CD4-positive, alpha-beta memory T cell (primary cell): ENCODE results near the gene SUMF1. TPM values are rescaled to one million over a fixed set of nuclear protein-coding genes. Genes with fewer than 3 reads are reported as not detected.

Source experiments
- CTCF ChIA-PET: fragments of 350-600 bp; sonication (Branson Sonifier 250); formaldehyde crosslinking; loops from one replicate; lab custom pipeline; 2021; ENCODE audit warnings: inconsistent platforms; ENCODE audit not compliant: partially characterized antibody; lab: Charles Lee
- POLR2A ChIA-PET: fragments of 350-600 bp; sonication (Branson Sonifier 250); formaldehyde crosslinking; loops from one replicate; lab custom pipeline; 2021; ENCODE audit not compliant: partially characterized antibody; lab: Charles Lee
- DNase-seq, 5 donors: peaks; one replicate each; pipeline versions ENCODE4 v3.0.0 to v3.0.0-alpha.2; 2020 to 2022; ENCODE audit warnings: mixed read lengths in 1 of 5
- H3K27ac ChIP-seq: one replicate; pipeline ENCODE4 v1.7.0; 2013; ENCODE audit warnings: low read depth, low read length
- H3K27me3 ChIP-seq: 2 replicates; pipeline ENCODE4 v1.7.0; 2013; ENCODE audit warnings: mild to moderate bottlenecking, low read length, moderate library complexity; ENCODE audit not compliant: insufficient read depth
- H3K36me3 ChIP-seq: 2 replicates; pipeline ENCODE4 v1.7.0; 2013; ENCODE audit warnings: mild to moderate bottlenecking, low read length, moderate library complexity; ENCODE audit not compliant: insufficient read depth
- H3K4me1 ChIP-seq: 2 replicates; pipeline ENCODE4 v1.7.0; 2013; ENCODE audit warnings: mild to moderate bottlenecking, low read length, moderate library complexity; ENCODE audit not compliant: insufficient read depth
- H3K4me3 ChIP-seq, 2 donors: one replicate each; pipeline ENCODE4 v1.7.0; 2013; ENCODE audit warnings: low read length in 2 of 2, mild to moderate bottlenecking in 1 of 2
- H3K9me3 ChIP-seq, 2 donors: one replicate each; pipeline ENCODE4 v1.7.0; 2013; ENCODE audit warnings: low read length in 2 of 2, control low read depth in 1 of 2; ENCODE audit not compliant: control insufficient read depth in 1 of 2
- H3K27ac Mint-ChIP-seq, 7 donors: one replicate each; pipeline ENCODE4 v1.8.0; 2020 to 2021; ENCODE audit warnings: mixed read lengths in 7 of 7, mild to moderate bottlenecking in 6 of 7, inconsistent platforms in 3 of 7, moderate library complexity in 3 of 7
- H3K27me3 Mint-ChIP-seq, 2 donors: one replicate each; pipeline ENCODE4 v1.8.0; 2020 to 2021; ENCODE audit warnings: mixed read lengths in 2 of 2
- H3K36me3 Mint-ChIP-seq, 2 donors: one replicate each; pipeline ENCODE4 v1.8.0; 2020 to 2021; ENCODE audit warnings: mixed read lengths in 2 of 2, inconsistent platforms in 1 of 2, mild to moderate bottlenecking in 1 of 2
- H3K4me1 Mint-ChIP-seq, 4 donors: one replicate each; pipeline ENCODE4 v1.8.0; 2020 to 2021; ENCODE audit warnings: mixed read lengths in 4 of 4, mild to moderate bottlenecking in 1 of 4
- H3K4me3 Mint-ChIP-seq, 8 donors: one replicate each; pipeline ENCODE4 v1.8.0; 2020 to 2021; ENCODE audit warnings: mixed read lengths in 8 of 8, mild to moderate bottlenecking in 7 of 8, moderate library complexity in 6 of 8, inconsistent platforms in 3 of 8
- H3K9me3 Mint-ChIP-seq, 8 donors: one replicate each; pipeline ENCODE4 v1.8.0; 2020 to 2021; ENCODE audit warnings: mixed read lengths in 8 of 8, mild to moderate bottlenecking in 5 of 8, inconsistent platforms in 3 of 8, moderate library complexity in 1 of 8
- intact Hi-C: fragments of 100-400 bp; cut with micrococcal nuclease; formaldehyde crosslinking; loops from one replicate; pipeline ENCODE4 v1.15.1; 2023
- polyA plus RNA-seq, 2 donors: library from polyadenylated mRNA; unstranded; fragments of 300-500 nt; fragmentation: Illumina TruSeq; gene quantifications; one replicate each; pipeline ENCODE4 v1.2.3, GENCODE V29; 2021
- total RNA-seq, 2 experiments: library from RNA; stranded (reverse); gene quantifications; one replicate each; pipeline ENCODE4 v1.2.3, GENCODE V29; 2021

The SUMF1 gene
- total and polyA plus RNA-seq, 4 experiments from 2014 or later, result 13.9 to 38.3 (median 22.3) TPM

DNA sequence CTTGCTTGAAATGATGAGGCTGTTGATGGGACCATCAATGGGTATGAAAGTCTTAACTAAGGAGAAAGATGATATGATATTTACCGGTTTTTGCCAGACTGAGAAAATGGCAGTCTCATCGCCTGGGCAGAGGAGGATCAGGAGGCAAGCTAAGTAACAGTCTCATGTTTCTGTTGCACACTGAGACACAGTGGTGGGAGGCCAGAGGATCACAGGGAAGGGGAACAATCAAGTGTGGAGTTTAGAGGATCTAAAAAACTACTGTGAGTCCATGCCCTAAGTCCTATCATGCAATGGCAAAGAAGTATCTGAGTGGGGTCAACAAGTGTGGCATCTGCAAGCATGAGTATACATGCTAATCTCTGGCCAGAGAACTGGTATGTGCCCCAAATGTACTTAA, 62.2 kb downstream of the SUMF1 start:
- H3K27ac Mint-ChIP-seq, result no peak overlapping the region
- POLR2A ChIA-PET, result no interaction called here
- peaks cover 56 to 57% of the 10 kb centered on the region in 2 donors for H3K36me3 Mint-ChIP-seq
- H3K4me1 Mint-ChIP-seq, result peaks cover 10 to 23% (median 15%) of the 10 kb centered on the region in 4 donors
- intact Hi-C loops, result no loop called here
- CTCF ChIA-PET, result no interaction called here
- no peaks in the 10 kb centered on the region for H3K9me3 Mint-ChIP-seq
- Histone ChIP-seq H3K4me3 (no peak overlapping the region), H3K9me3 (no peaks in the 10 kb centered on the region), H3K4me1 (peaks cover 8% of the 10 kb centered on the region), H3K27me3 (no peaks in the 10 kb centered on the region), H3K36me3 (peaks cover 5% of the 10 kb centered on the region), H3K27ac (no peak overlapping the region)
- H3K4me3 Mint-ChIP-seq, result no peak overlapping the region
- no peak for DNase-seq
- H3K27me3 Mint-ChIP-seq, result no peaks in the 10 kb centered on the region

DNA sequence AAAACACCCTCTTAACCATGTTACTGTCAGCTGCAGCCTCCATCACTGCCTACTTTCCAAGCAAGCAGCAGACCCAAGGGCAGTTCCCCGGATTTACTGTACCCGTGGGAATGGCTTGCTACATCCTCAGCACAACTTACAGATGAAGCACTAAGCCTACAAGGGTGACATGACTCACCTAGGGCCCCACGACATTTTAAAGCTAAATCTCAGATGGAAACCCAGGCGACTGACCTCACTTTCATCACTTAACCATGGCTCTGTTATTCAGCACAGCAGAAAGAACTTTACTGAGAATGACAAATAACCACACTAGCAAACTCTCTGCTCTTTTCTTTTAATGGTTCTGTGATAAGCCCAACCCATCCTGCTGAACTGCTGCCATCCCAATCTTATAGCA, 65.6 kb downstream of the SUMF1 start:
- intact Hi-C loops, result no loop called here
- CTCF ChIA-PET, result no interaction called here
- H3K36me3 Mint-ChIP-seq, result peaks cover 52 to 55% of the 10 kb centered on the region in 2 donors

GRCh38 chr3:4399476-4399875, 67.6 kb downstream of the SUMF1 start:
- Histone ChIP-seq H3K27me3 (no peaks in the 10 kb centered on the region), H3K27ac (no peak overlapping the region), H3K4me3 (no peak overlapping the region), H3K4me1 (peaks cover 7% of the 10 kb centered on the region), H3K9me3 (no peaks in the 10 kb centered on the region), H3K36me3 (no peaks in the 10 kb centered on the region)
- H3K27ac Mint-ChIP-seq, result peak overlapping the region in 1 of 7 donors; percentile 35
- intact Hi-C loops, result no loop called here
- no peak overlapping the region for H3K4me3 Mint-ChIP-seq
- POLR2A ChIA-PET, result interaction anchor here (0.7 kb wide), 1 partner anchor 14 kb away, joined by 3 read pairs; no protein-coding TSS in a partner anchor
- H3K9me3 Mint-ChIP-seq, result no peaks in the 10 kb centered on the region
- peaks cover 54 to 65% of the 10 kb centered on the region in 2 donors for H3K36me3 Mint-ChIP-seq
- no peak for DNase-seq
- CTCF ChIA-PET, result interaction anchor here (1.2 kb wide), 1 partner anchor 48 kb away, joined by 4 read pairs; no protein-coding TSS in a partner anchor
- H3K27me3 Mint-ChIP-seq, result no peaks in the 10 kb centered on the region
- H3K4me1 Mint-ChIP-seq, result peaks cover 11 to 27% (median 21%) of the 10 kb centered on the region in 4 donors

More for the DNA sequence above, 65.6 kb downstream of the SUMF1 start:
- Mint-ChIP-seq H3K27ac (no peak overlapping the region), H3K4me3 (no peak overlapping the region), H3K4me1 (peaks cover 5 to 8% (median 7%) of the 10 kb centered on the region in 4 donors), H3K9me3 (no peaks in the 10 kb centered on the region), H3K27me3 (no peaks in the 10 kb centered on the region)
- POLR2A ChIA-PET, result no interaction called here
- H3K27ac ChIP-seq, result no peak overlapping the region
- H3K36me3 ChIP-seq, result peaks cover 5% of the 10 kb centered on the region
- no peaks in the 10 kb centered on the region for H3K27me3 ChIP-seq
- H3K9me3 ChIP-seq, result no peaks in the 10 kb centered on the region
- no peak for DNase-seq
- no peak overlapping the region for H3K4me3 ChIP-seq
- no peaks in the 10 kb centered on the region for H3K4me1 ChIP-seq

DNA sequence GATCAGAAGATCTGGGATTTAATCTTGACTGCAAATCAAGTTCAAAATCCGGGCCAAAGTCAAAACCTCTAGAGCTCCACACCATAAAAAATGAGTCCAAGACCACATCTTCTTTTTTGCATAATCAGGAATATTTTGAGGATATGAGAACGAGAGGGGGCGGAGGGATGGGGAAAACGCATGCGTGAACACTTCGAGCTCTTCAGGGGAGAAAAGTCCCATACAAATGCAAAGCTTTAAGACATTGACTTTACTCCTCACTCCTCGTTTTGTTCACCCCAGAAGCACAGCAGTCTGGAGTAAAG, 68.2 kb downstream of the SUMF1 start:
- peaks cover 16 to 32% (median 26%) of the 10 kb centered on the region in 4 donors for H3K4me1 Mint-ChIP-seq
- H3K4me3 Mint-ChIP-seq, result no peak overlapping the region
- no peaks in the 10 kb centered on the region for H3K9me3 ChIP-seq
- H3K9me3 Mint-ChIP-seq, result no peaks in the 10 kb centered on the region
- H3K27me3 ChIP-seq, result no peaks in the 10 kb centered on the region
- H3K36me3 Mint-ChIP-seq, result peaks cover 52 to 60% of the 10 kb centered on the region in 2 donors
- intact Hi-C loops, result no loop called here
- no peaks in the 10 kb centered on the region for H3K36me3 ChIP-seq
- CTCF ChIA-PET, result interaction anchor here (1.0 to 1.2 kb wide), 3 partner anchors 12 to 48 kb away, joined by 3 to 4 read pairs (median 4); no protein-coding TSS in a partner anchor
- POLR2A ChIA-PET, result interaction anchor here (0.7 kb wide), 1 partner anchor 14 kb away, joined by 3 read pairs; no protein-coding TSS in a partner anchor
- DNase-seq, result no peak
- no peak overlapping the region for H3K27ac Mint-ChIP-seq
- no peak overlapping the region for H3K27ac ChIP-seq
- H3K4me3 ChIP-seq, result no peak overlapping the region
- H3K4me1 ChIP-seq, result peaks cover 10% of the 10 kb centered on the region
- no peaks in the 10 kb centered on the region for H3K27me3 Mint-ChIP-seq

DNA sequence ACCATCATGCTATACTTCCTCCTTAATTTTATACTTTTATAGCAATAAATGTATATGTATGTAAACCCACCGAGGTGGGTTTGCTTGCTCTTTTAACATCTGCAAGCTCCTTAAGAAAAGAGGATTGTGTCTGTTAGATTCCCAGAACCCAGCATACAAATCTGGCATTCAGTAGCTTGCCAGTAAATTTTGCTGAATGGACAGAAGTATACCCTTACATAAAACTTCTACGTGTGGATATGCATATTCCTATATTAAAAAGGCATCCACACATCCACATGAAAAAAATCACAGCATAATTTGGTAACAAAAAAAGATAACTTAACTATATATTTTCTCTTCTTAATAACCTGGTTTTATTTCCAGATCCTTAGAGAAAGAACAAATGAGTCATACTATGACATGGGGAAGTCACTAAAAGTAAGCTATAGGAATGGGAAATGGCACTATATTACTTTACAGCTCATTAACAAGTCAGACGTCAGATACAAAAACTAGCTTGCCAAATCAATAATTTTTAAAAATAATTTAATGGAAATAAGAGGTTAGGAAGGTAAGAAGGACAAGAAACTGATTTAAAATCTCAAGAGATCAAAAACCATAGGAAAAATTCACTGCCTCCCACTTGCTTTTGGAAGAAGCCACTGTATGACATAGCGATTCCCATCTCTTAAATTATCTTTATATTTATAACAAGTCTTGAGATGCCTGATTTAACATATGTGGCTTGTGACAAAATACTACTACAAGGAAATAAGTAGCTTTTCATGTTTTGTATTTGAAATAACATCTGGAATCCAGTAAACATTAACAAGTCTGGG, 68.7 kb downstream of the SUMF1 start:
- Histone ChIP-seq H3K9me3 (no peaks in the 10 kb centered on the region), H3K4me1 (peaks cover 10% of the 10 kb centered on the region), H3K27me3 (no peaks in the 10 kb centered on the region), H3K36me3 (no peaks in the 10 kb centered on the region), H3K27ac (no peak overlapping the region), H3K4me3 (no peak overlapping the region)
- peaks cover 15 to 35% (median 28%) of the 10 kb centered on the region in 4 donors for H3K4me1 Mint-ChIP-seq
- no peaks in the 10 kb centered on the region for H3K9me3 Mint-ChIP-seq
- no peak overlapping the region for H3K27ac Mint-ChIP-seq
- CTCF ChIA-PET, result interaction anchor here (0.9 to 1.2 kb wide), 4 partner anchors 13 to 235 kb away, joined by 3 to 4 read pairs (median 4); no protein-coding TSS in a partner anchor
- H3K4me3 Mint-ChIP-seq, result no peak overlapping the region
- H3K27me3 Mint-ChIP-seq, result no peaks in the 10 kb centered on the region
- DNase-seq, result no peak
- intact Hi-C loops, result no loop called here
- POLR2A ChIA-PET, result interaction anchor here (0.7 kb wide), 1 partner anchor 15 kb away, joined by 3 read pairs; no protein-coding TSS in a partner anchor
- H3K36me3 Mint-ChIP-seq, result peaks cover 49 to 55% of the 10 kb centered on the region in 2 donors

GRCh38 chr3:4397466-4397865, 69.6 kb downstream of the SUMF1 start:
- CTCF ChIA-PET, result interaction anchor here (0.9 to 1.2 kb wide), 3 partner anchors 21 to 236 kb away, joined by 3 read pairs; no protein-coding TSS in a partner anchor

DNA sequence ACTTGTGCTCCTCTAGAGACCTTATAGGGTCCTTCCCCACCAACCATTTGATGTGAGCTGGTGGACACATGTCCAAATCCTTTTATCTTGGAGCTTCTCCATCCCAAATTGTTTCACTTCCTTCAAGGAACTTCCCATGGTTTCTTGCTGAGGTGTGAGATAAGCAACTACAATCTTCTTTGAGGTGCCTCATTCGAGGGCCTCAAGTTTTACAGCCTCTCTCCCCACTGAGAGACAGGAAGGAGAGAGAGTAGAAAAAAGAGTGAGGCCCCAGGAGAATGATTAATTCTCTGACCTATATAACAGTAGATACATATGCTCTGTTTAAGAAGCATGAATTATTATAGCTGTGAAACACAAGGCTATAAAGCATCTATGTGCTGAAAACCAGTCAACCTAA, 70.5 kb downstream of the SUMF1 start:
- Mint-ChIP-seq H3K36me3 (peaks cover 40 to 48% of the 10 kb centered on the region in 2 donors), H3K4me1 (peaks cover 14 to 35% (median 28%) of the 10 kb centered on the region in 4 donors), H3K4me3 (peak overlapping the region in 2 of 8 donors; percentile 24 to 29), H3K9me3 (peaks cover 0 to 7% (median 3%) of the 10 kb centered on the region in 8 donors), H3K27me3 (no peaks in the 10 kb centered on the region), H3K27ac (peak overlapping the region in 3 of 7 donors; percentile 46 to 48 (median 47))
- Histone ChIP-seq H3K36me3 (no peaks in the 10 kb centered on the region), H3K4me3 (no peak overlapping the region), H3K4me1 (peaks cover 10% of the 10 kb centered on the region), H3K27ac (no peak overlapping the region), H3K9me3 (no peaks in the 10 kb centered on the region), H3K27me3 (no peaks in the 10 kb centered on the region)
- CTCF ChIA-PET, result interaction anchor here (1.2 kb wide), 1 partner anchor 45 kb away, joined by 3 read pairs; no protein-coding TSS in a partner anchor
- intact Hi-C loops, result no loop called here
- no peak for DNase-seq
- POLR2A ChIA-PET, result no interaction called here

More at GRCh38 chr3:4397466-4397865, 69.6 kb downstream of the SUMF1 start:
- no peak overlapping the region for H3K4me3 ChIP-seq
- Mint-ChIP-seq H3K4me3 (no peak overlapping the region), H3K27me3 (no peaks in the 10 kb centered on the region), H3K36me3 (peaks cover 46 to 50% of the 10 kb centered on the region in 2 donors), H3K4me1 (peaks cover 14 to 35% (median 28%) of the 10 kb centered on the region in 4 donors), H3K27ac (peak overlapping the region in 1 of 7 donors; percentile 29), H3K9me3 (no peaks in the 10 kb centered on the region)
- H3K27ac ChIP-seq, result no peak overlapping the region
- intact Hi-C loops, result no loop called here
- POLR2A ChIA-PET, result no interaction called here
- no peaks in the 10 kb centered on the region for H3K9me3 ChIP-seq
- no peaks in the 10 kb centered on the region for H3K36me3 ChIP-seq
- H3K27me3 ChIP-seq, result no peaks in the 10 kb centered on the region
- H3K4me1 ChIP-seq, result peaks cover 10% of the 10 kb centered on the region
- DNase-seq, result no peak
